Astrocyte of the cerebellum (primary cell): ENCODE results near the gene ZNF581.

Source experiments
- DNase-seq: peaks from one replicate; pipeline ENCODE4 v3.0.0-alpha.2; 2011; ENCODE audit warnings: low read depth
- H3K4me3 ChIP-seq: 2 replicates; pipeline ENCODE4 v1.5.1; 2011; ENCODE audit warnings: mild to moderate bottlenecking, low read depth, low read length, moderate library complexity
- in situ Hi-C: cut with HindIII; loops from 2 replicates; pipeline ENCODE4 v1.10.0; 2017; ENCODE audit warnings: low sequenced_read_pairs
- TF ChIP-seq, protein P1 (sequence below): IDR thresholded peaks from 2 replicates; pipeline ENCODE4 v1.5.1; 2012; ENCODE audit warnings: low read length, low read depth, moderate library complexity, mild to moderate bottlenecking; ENCODE audit errors: missing control alignments

Gene ZNF581

DNA sequence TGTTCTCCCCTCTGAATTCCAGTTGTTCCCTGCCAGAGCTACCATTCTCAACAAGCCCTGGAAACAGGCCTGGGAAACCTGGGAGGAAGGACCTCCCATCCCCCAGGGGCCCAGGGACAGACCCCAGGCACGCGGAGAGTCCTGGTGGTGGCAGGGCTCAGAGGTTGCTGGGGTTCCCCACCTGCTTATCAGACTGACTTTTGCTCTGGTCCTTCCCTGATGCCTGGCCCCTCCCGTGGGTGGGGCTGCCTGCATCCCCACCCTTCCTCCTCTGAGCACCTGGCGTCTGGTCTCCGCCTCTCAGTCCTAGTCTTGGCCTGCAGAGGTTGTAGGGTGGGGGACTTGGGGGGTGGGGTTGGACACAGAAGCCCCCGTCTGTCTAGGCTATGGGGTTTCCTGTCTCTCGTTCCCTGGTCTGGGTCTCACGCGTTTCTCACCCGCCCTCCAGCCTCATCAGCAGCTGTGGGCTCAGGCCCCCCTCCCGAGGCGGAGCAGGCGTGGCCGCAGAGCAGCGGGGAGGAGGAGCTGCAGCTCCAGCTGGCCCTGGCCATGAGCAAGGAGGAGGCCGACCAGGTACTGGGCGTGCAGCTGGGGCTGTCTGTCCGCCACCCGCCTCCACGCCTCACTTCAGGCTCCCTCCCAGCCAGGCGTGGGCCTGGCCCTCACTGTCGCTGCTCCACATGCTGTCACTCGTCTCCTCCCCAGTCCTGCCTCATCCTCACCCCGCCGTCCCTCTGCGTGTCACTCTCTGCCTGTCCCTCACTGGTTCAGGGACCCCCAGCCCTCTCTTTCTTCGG is 45.2 kb downstream of the ZNF581 start:
- TF ChIP-seq, protein P1, sequence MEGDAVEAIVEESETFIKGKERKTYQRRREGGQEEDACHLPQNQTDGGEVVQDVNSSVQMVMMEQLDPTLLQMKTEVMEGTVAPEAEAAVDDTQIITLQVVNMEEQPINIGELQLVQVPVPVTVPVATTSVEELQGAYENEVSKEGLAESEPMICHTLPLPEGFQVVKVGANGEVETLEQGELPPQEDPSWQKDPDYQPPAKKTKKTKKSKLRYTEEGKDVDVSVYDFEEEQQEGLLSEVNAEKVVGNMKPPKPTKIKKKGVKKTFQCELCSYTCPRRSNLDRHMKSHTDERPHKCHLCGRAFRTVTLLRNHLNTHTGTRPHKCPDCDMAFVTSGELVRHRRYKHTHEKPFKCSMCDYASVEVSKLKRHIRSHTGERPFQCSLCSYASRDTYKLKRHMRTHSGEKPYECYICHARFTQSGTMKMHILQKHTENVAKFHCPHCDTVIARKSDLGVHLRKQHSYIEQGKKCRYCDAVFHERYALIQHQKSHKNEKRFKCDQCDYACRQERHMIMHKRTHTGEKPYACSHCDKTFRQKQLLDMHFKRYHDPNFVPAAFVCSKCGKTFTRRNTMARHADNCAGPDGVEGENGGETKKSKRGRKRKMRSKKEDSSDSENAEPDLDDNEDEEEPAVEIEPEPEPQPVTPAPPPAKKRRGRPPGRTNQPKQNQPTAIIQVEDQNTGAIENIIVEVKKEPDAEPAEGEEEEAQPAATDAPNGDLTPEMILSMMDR: no peak
- in situ Hi-C loops: no loop called here
- no peak for DNase-seq
- H3K4me3 ChIP-seq: no peak overlapping the region

GRCh38 chr19:55689411-55690108 is 46.1 kb downstream of the ZNF581 start:
- in situ Hi-C loops: no loop called here

GRCh38 chr19:55690109-55690768 is 46.8 kb downstream of the ZNF581 start:
- no peak overlapping the region for H3K4me3 ChIP-seq
- in situ Hi-C loops: no loop called here
- TF ChIP-seq, protein P1: no peak
- no peak for DNase-seq

More at GRCh38 chr19:55689411-55690108, 46.1 kb downstream of the ZNF581 start:
- TF ChIP-seq, protein P1: no peak
- no peak overlapping the region for H3K4me3 ChIP-seq
- no peak for DNase-seq

GRCh38 chr19:55690769-55691545 is 47.5 kb downstream of the ZNF581 start:
- in situ Hi-C loops: no loop called here
- TF ChIP-seq, protein P1: no peak
- H3K4me3 ChIP-seq: no peak overlapping the region
- DNase-seq: no peak

DNA sequence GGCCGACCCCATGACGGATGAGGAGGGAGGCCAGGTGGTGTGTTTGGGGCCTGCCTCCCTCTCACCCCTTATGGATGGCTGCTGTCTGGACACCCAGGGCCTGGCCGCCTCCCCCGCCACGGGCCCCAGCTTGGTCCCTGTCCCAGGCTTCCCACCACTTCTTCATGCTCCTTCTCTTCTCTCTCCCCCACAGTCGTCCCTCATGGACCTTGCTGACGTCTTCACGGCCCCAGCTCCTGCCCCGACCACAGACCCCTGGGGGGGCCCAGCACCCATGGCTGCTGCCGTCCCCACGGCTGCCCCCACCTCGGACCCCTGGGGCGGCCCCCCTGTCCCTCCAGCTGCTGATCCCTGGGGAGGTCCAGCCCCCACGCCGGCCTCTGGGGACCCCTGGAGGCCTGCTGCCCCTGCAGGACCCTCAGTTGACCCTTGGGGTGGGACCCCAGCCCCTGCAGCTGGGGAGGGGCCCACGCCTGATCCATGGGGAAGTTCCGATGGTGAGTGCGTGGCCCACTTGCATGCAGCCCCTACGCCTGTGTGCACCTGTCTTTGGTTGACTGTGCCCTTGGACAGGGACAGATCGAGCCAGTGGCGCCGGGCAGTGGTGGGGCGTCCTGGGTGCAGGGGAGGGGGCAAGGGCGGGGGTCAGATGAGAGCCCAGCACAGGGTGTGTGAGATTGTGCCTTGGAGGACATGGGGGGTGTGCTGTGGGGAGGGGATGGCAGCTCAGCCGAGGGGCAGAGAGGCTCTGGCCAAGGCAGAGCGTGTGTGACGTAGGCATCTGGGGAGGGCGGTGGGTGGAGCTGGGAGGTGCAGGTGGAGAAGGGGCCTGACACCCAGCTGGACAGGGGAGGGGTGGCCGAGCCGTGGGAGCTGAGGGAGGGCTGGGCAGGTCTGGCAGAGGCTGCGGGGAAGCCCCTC is 48.4 kb downstream of the ZNF581 start:
- no peak for DNase-seq
- TF ChIP-seq, protein P1: no peak
- in situ Hi-C loops: no loop called here
- H3K4me3 ChIP-seq: no peak overlapping the region
